SK-N-SH (cell line): ENCODE results near the gene OSBP2. TPM values are rescaled to one million over a fixed set of nuclear protein-coding genes. Genes with fewer than 3 reads are reported as not detected.

Experiments
- CTCF ChIA-PET: fragments of 300-600, 350-600 bp; formaldehyde crosslinking; extraction: SDS; loops from one replicate; lab custom pipeline; 2021; lab: Yijun Ruan, JAX
- POLR2A ChIA-PET: fragments of 350-600 bp; sonication (Branson Sonifier 250); formaldehyde crosslinking; extraction: SDS; loops from one replicate; lab custom pipeline; 2020; ENCODE audit warnings: antibody characterized with exemption, inconsistent platforms; lab: Yijun Ruan, JAX
- DNase-seq: peaks from one replicate; pipeline ENCODE4 v3.0.0; 2012
- H2AFZ ChIP-seq: fragments of 200-600 bp; sonication (generic); 2 replicates; pipeline ENCODE4 v1.8.1; 2016; ENCODE audit warnings: antibody characterized with exemption, mild to moderate bottlenecking, low read depth
- H3F3A ChIP-seq: fragments of 200-600 bp; sonication (generic); replicated peaks from 2 replicates; pipeline ENCODE3; 2016; ENCODE audit warnings: antibody characterized with exemption, mild to moderate bottlenecking; ENCODE audit not compliant: insufficient read depth
- H3K27ac ChIP-seq, 2 experiments: fragments of 200-500 bp in 1 of 2; fragments of 200-600 bp in 1 of 2; sonication (Bioruptor generic) in 1 of 2; sonication (generic), shearing (Covaris generic) in 1 of 2; 2 replicates each; pipeline versions ENCODE4 v1.5.1 to v1.6.1; 2014 to 2016; ENCODE audit warnings: low read depth in 2 of 2, inconsistent platforms in 1 of 2, low read length in 1 of 2, mild to moderate bottlenecking in 1 of 2, mixed read lengths in 1 of 2
- H3K27me3 ChIP-seq: fragments of 200-600 bp; sonication (generic), shearing (Covaris generic); 2 replicates; pipeline ENCODE4 v1.6.1; 2016; ENCODE audit warnings: mixed run types; ENCODE audit not compliant: insufficient read depth
- H3K36me3 ChIP-seq, 2 experiments: fragments of 200-500 bp in 1 of 2; fragments of 200-600 bp in 1 of 2; sonication (Bioruptor generic) in 1 of 2; sonication (generic) in 1 of 2; replicated peaks in 1 of 2; 2 replicates each; pipeline versions ENCODE3 to v1.5.1; 2014 to 2016; ENCODE audit warnings: low read length in 1 of 2, mild to moderate bottlenecking in 1 of 2; ENCODE audit not compliant: insufficient read depth in 2 of 2, control insufficient read depth in 1 of 2
- H3K4me1 ChIP-seq, 2 experiments: fragments of 200-500 bp in 1 of 2; fragments of 200-600 bp in 1 of 2; sonication (Bioruptor generic) in 1 of 2; sonication (generic), shearing (Covaris generic) in 1 of 2; 2 replicates each; pipeline versions ENCODE4 v1.5.1 to v1.6.1; 2014 to 2016; ENCODE audit warnings: low read depth in 1 of 2, low read length in 1 of 2, mixed run types in 1 of 2; ENCODE audit not compliant: insufficient read depth in 2 of 2, control insufficient read depth in 1 of 2
- H3K4me2 ChIP-seq: fragments of 200-600 bp; sonication (generic), shearing (Covaris generic); 2 replicates; pipeline ENCODE4 v1.6.1; 2017; ENCODE audit warnings: mixed run types
- H3K4me3 ChIP-seq, 2 experiments: fragments of 200-500 bp in 1 of 2; fragments of 200-600 bp in 1 of 2; sonication (Bioruptor generic) in 1 of 2; sonication (generic), shearing (Covaris generic) in 1 of 2; 2 replicates each; pipeline versions ENCODE4 v1.5.1 to v1.8.1; 2014 to 2016; ENCODE audit warnings: low read depth in 2 of 2, inconsistent platforms in 1 of 2, low read length in 1 of 2, mild to moderate bottlenecking in 1 of 2, mixed read lengths in 1 of 2, moderate library complexity in 1 of 2
- H3K79me2 ChIP-seq: fragments of 200-600 bp; sonication (generic); 2 replicates; pipeline ENCODE4 v1.8.1; 2017; ENCODE audit warnings: mild to moderate bottlenecking; ENCODE audit not compliant: insufficient read depth
- H3K9ac ChIP-seq: fragments of 200-600 bp; sonication (generic); 2 replicates; pipeline ENCODE4 v1.6.1; 2017; ENCODE audit warnings: mixed run types
- H3K9me2 ChIP-seq: fragments of 200-600 bp; sonication (generic); 2 replicates; pipeline ENCODE4 v1.6.1; 2017; ENCODE audit warnings: mixed run types
- H3K9me3 ChIP-seq: fragments of 200-600 bp; sonication (generic); 2 replicates; pipeline ENCODE4 v1.6.1; 2017; ENCODE audit warnings: mixed run types, mild to moderate bottlenecking, moderate library complexity
- H4K20me1 ChIP-seq: fragments of 200-600 bp; sonication (generic); 2 replicates; pipeline ENCODE4 v1.6.1; 2017; ENCODE audit warnings: mild to moderate bottlenecking, mixed run types; ENCODE audit not compliant: insufficient read depth
- ELF1 ChIP-seq: IDR thresholded peaks from 2 replicates; pipeline ENCODE4 v1.4.0; 2012
- EZH2phosphoT487 ChIP-seq: fragments of 200-600 bp; sonication (generic); IDR thresholded peaks from 2 replicates; pipeline ENCODE4 v1.6.1; 2017; ENCODE audit warnings: low read depth, mixed run types, mild to moderate bottlenecking, antibody characterized with exemption, moderate library complexity, borderline replicate concordance
- FOXJ3 ChIP-seq: sonication (generic); formaldehyde crosslinking; IDR thresholded peaks from 2 replicates; pipeline ENCODE4 v1.5.1; 2020; ENCODE audit warnings: mild to moderate bottlenecking, missing genetic modification reagents
- FOXM1 ChIP-seq: IDR thresholded peaks from 2 replicates; pipeline ENCODE4 v1.4.0; 2012; ENCODE audit warnings: low read depth, mild to moderate bottlenecking
- GABPA ChIP-seq: IDR thresholded peaks from 2 replicates; pipeline ENCODE4 v1.4.0; 2012; ENCODE audit warnings: low read depth, mild to moderate bottlenecking
- MEF2A ChIP-seq: IDR thresholded peaks from 2 replicates; pipeline ENCODE4 v1.4.0; 2012; ENCODE audit warnings: low read depth, borderline replicate concordance
- NRF1 ChIP-seq: IDR thresholded peaks from 2 replicates; pipeline ENCODE4 v1.6.1; 2012; ENCODE audit warnings: low read depth, mild to moderate bottlenecking, low read length
- POLR2AphosphoS5 ChIP-seq: IDR thresholded peaks from 2 replicates; pipeline ENCODE4 v1.6.1; 2012; ENCODE audit warnings: low read depth, low read length
- RAD21 ChIP-seq: IDR thresholded peaks from 2 replicates; pipeline ENCODE4 v1.6.1; 2012; ENCODE audit warnings: mild to moderate bottlenecking, low read length
- RCOR1 ChIP-seq: fragments of 150-350 bp; IDR thresholded peaks from 2 replicates; pipeline ENCODE4 v1.6.1; 2017; ENCODE audit warnings: antibody characterized with exemption, low read length
- RXRA ChIP-seq: IDR thresholded peaks from 2 replicates; pipeline ENCODE4 v1.4.0; 2012; ENCODE audit warnings: low read depth, mild to moderate bottlenecking, borderline replicate concordance
- SMC3 ChIP-seq: IDR thresholded peaks from 2 replicates; pipeline ENCODE4 v1.6.1; 2012; ENCODE audit warnings: low read depth, low read length, improper control_type of control experiment
- TCF12 ChIP-seq: IDR thresholded peaks from 2 replicates; pipeline ENCODE4 v1.4.0; 2012
- WGBS: methylation state at CpG from one replicate; pipeline ENCODE4 v1.1.6; 2017; ENCODE audit warnings: low lambda C conversion rate; 5-methylcytosine and 5-hydroxymethylcytosine counted together
- polyA plus RNA-seq, 3 experiments: library from polyadenylated mRNA; depleted of rRNA; stranded (reverse); fragments of >200 nt; gene quantifications; 2 replicates each; pipeline ENCODE4 v1.2.3, GENCODE V29; 2012
- TF ChIP-seq, protein P1 (sequence below): IDR thresholded peaks from 2 replicates; pipeline ENCODE4 v1.4.0; 2012; ENCODE audit warnings: low read depth, borderline replicate concordance
- TF ChIP-seq, protein P2 (sequence below): fragments of 200-600 bp; sonication (generic); IDR thresholded peaks from 2 replicates; pipeline ENCODE4 v1.6.1; 2017; ENCODE audit warnings: antibody characterized with exemption, mild to moderate bottlenecking, moderate library complexity

The OSBP2 gene
- polyA plus RNA-seq, 1 of the 3 experiments (the other 2 are of a cell fraction): 3.1 TPM

GRCh38 chr22:30885001-30885366 lies 190.3 kb downstream of the OSBP2 start:
- H2AFZ ChIP-seq: no peak overlapping the region
- ChIA-PET CTCF (interaction anchor here (1.1 to 4.1 kb wide), 3 partner anchors 37 to 251 kb away, joined by 4 to 22 read pairs (median 7); no protein-coding TSS in a partner anchor), POLR2A (no interaction called here)
- no peak overlapping the region for H3K4me2 ChIP-seq
- H3K27ac ChIP-seq: no peak overlapping the region
- no peaks in the 10 kb centered on the region for H3K9me2 ChIP-seq
- no peaks in the 10 kb centered on the region for H3K9me3 ChIP-seq
- no peak for DNase-seq
- H3K9ac ChIP-seq: no peak overlapping the region
- TF ChIP-seq RCOR1: no peak
- TF ChIP-seq, all 33 proteins: peak for 0
- Histone ChIP-seq H3K27me3 (no peaks in the 10 kb centered on the region), H3F3A (no peaks in the 10 kb centered on the region), H3K4me1 (peaks cover 0 to 29% of the 10 kb centered on the region in 2 experiments; a peak in 1 of 4 replicates), H3K4me3 (no peak overlapping the region), H3K36me3 (no peaks in the 10 kb centered on the region), H3K79me2 (no peaks in the 10 kb centered on the region), H4K20me1 (no peaks in the 10 kb centered on the region)
- 74% methylated on average over 3 of the region's 5 CpGs for WGBS

DNA sequence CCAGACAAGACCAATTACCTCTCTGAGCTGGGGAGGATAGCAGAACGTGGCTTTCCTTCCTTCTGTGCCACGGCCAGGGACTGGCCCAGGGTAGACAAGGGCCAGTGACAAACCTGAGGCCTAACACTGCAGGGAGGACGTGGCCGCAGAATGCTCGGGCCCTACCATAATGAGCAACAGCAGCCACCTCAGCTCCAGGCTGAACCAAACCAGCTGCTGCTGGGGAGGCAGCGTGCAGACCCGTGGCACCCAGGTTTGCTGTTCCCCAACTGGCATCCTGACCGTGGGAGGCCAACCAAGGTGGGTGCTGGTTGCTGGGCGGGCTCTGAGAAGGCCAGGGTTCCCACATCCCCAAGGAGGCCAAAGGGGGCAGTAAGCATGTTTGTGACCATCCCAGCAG lies 190.9 kb downstream of the OSBP2 start:
- no peaks in the 10 kb centered on the region for H3K79me2 ChIP-seq

DNA sequence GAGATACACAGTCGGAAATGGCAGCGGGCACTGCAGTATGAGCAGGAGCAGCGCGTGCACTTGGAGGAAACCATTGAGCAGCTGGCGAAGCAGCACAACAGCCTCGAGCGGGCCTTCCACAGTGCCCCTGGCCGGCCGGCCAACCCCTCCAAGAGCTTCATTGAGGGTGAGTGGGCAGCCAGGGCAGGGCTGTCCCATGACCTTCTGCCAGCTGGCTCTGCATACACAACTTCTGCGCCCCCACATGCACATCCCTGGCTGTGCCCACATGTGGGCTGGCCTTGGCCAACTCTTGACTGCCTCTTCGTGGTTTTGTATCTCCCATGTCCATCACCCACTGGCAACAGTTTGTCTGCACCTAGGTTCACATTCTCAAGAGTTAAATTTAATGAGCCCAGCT lies 192.8 kb downstream of the OSBP2 start:
- Histone ChIP-seq H4K20me1 (no peaks in the 10 kb centered on the region), H3K4me2 (no peak overlapping the region), H3F3A (no peaks in the 10 kb centered on the region), H3K27me3 (no peaks in the 10 kb centered on the region), H3K79me2 (no peaks in the 10 kb centered on the region), H3K4me3 (no peak overlapping the region), H3K36me3 (no peaks in the 10 kb centered on the region), H3K4me1 (peaks cover 0 to 4% of the 10 kb centered on the region in 2 experiments; a peak in 1 of 4 replicates), H3K27ac (no peak overlapping the region), H3K9me3 (no peaks in the 10 kb centered on the region), H3K9me2 (no peaks in the 10 kb centered on the region), H3K9ac (no peak overlapping the region), H2AFZ (no peak overlapping the region)
- ChIA-PET POLR2A (no interaction called here), CTCF (interaction anchor here (1.4 to 4.1 kb wide), 2 partner anchors 64 to 124 kb away, joined by 3 to 22 read pairs; no protein-coding TSS in a partner anchor)
- WGBS: 93% methylated on average over 7 of the region's 11 CpGs
- DNase-seq: peak; percentile 4
- TF ChIP-seq ELF1 (no peak), RCOR1 (no peak), RXRA (no peak), FOXM1 (no peak), FOXJ3 (no peak), RAD21 (no peak), EZH2phosphoT487 (no peak), POLR2AphosphoS5 (no peak), GABPA (no peak), SMC3 (no peak), MEF2A (no peak), TCF12 (no peak)
- TF ChIP-seq, protein P1, sequence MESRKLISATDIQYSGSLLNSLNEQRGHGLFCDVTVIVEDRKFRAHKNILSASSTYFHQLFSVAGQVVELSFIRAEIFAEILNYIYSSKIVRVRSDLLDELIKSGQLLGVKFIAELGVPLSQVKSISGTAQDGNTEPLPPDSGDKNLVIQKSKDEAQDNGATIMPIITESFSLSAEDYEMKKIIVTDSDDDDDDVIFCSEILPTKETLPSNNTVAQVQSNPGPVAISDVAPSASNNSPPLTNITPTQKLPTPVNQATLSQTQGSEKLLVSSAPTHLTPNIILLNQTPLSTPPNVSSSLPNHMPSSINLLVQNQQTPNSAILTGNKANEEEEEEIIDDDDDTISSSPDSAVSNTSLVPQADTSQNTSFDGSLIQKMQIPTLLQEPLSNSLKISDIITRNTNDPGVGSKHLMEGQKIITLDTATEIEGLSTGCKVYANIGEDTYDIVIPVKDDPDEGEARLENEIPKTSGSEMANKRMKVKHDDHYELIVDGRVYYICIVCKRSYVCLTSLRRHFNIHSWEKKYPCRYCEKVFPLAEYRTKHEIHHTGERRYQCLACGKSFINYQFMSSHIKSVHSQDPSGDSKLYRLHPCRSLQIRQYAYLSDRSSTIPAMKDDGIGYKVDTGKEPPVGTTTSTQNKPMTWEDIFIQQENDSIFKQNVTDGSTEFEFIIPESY: no peak
- TF ChIP-seq, protein P2, sequence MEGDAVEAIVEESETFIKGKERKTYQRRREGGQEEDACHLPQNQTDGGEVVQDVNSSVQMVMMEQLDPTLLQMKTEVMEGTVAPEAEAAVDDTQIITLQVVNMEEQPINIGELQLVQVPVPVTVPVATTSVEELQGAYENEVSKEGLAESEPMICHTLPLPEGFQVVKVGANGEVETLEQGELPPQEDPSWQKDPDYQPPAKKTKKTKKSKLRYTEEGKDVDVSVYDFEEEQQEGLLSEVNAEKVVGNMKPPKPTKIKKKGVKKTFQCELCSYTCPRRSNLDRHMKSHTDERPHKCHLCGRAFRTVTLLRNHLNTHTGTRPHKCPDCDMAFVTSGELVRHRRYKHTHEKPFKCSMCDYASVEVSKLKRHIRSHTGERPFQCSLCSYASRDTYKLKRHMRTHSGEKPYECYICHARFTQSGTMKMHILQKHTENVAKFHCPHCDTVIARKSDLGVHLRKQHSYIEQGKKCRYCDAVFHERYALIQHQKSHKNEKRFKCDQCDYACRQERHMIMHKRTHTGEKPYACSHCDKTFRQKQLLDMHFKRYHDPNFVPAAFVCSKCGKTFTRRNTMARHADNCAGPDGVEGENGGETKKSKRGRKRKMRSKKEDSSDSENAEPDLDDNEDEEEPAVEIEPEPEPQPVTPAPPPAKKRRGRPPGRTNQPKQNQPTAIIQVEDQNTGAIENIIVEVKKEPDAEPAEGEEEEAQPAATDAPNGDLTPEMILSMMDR: no peak

More for the DNA sequence above, 190.9 kb downstream of the OSBP2 start:
- H3K4me2 ChIP-seq: no peak overlapping the region
- H3K27ac ChIP-seq: no peak overlapping the region
- no peaks in the 10 kb centered on the region for H3K36me3 ChIP-seq
- ChIA-PET POLR2A (no interaction called here), CTCF (interaction anchor here (1.2 to 4.1 kb wide), 3 partner anchors 34 to 251 kb away, joined by 4 to 22 read pairs (median 7); no protein-coding TSS in a partner anchor)
- H2AFZ ChIP-seq: no peak overlapping the region
- H4K20me1 ChIP-seq: no peaks in the 10 kb centered on the region
- TF ChIP-seq, protein P2: no peak
- no peak for TF ChIP-seq NRF1
- TF ChIP-seq GABPA: no peak
- TF ChIP-seq FOXM1: no peak
- no peaks in the 10 kb centered on the region for H3F3A ChIP-seq
- no peaks in the 10 kb centered on the region for H3K27me3 ChIP-seq
- no peak overlapping the region for H3K4me3 ChIP-seq
- no peaks in the 10 kb centered on the region for H3K9me2 ChIP-seq
- no peak for DNase-seq
- WGBS: no CpG with 5 or more reads among the region's 9 CpGs
- no peaks in the 10 kb centered on the region for H3K9me3 ChIP-seq
- peaks cover 0 to 23% of the 10 kb centered on the region in 2 experiments; a peak in 1 of 4 replicates for H3K4me1 ChIP-seq
- no peak overlapping the region for H3K9ac ChIP-seq
